HepG2 (cell line): ENCODE results near the gene PIN4.

Source experiments
- MBD4 ChIP-seq: IDR thresholded peaks from 2 replicates; pipeline ENCODE4 v1.6.1; 2012; ENCODE audit warnings: low read length, inconsistent platforms, borderline replicate concordance
- TF ChIP-seq, protein P1 (sequence below): sonication (generic); formaldehyde crosslinking; IDR thresholded peaks from 2 replicates; pipeline ENCODE4 v1.5.0; 2020; ENCODE audit warnings: mild to moderate bottlenecking, missing genetic modification reagents, moderate library complexity

DNA sequence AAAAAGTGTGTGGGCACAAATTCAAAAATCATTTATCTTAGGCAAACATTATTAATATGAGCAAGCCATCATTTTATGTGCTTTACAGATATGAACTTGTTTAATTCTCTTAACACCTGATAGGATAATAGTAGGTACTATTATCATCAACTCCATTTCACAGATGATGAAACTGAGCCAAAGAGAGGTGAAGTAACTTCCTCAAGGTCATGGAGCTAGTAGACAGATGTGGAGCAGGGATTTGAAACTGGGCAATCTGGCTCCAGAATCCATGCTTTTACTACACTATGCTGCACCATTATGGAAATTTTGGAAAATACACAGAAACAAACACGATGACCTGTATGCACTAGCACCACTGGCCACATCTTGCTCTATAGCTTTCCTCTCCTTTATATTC lies 1.0 kb upstream of the PIN4 start:
- no peak for TF ChIP-seq MBD4
- TF ChIP-seq, protein P1, sequence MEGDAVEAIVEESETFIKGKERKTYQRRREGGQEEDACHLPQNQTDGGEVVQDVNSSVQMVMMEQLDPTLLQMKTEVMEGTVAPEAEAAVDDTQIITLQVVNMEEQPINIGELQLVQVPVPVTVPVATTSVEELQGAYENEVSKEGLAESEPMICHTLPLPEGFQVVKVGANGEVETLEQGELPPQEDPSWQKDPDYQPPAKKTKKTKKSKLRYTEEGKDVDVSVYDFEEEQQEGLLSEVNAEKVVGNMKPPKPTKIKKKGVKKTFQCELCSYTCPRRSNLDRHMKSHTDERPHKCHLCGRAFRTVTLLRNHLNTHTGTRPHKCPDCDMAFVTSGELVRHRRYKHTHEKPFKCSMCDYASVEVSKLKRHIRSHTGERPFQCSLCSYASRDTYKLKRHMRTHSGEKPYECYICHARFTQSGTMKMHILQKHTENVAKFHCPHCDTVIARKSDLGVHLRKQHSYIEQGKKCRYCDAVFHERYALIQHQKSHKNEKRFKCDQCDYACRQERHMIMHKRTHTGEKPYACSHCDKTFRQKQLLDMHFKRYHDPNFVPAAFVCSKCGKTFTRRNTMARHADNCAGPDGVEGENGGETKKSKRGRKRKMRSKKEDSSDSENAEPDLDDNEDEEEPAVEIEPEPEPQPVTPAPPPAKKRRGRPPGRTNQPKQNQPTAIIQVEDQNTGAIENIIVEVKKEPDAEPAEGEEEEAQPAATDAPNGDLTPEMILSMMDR (CRISPR knock-in tag), result no peak
